Spinal cord (tissue), 10 donors: ENCODE measurements around the gene WTAP. TPM values are rescaled to one million over a fixed set of nuclear protein-coding genes. Genes with fewer than 3 reads are reported as not detected.
"Not testable (repeated sequence)": the region's sequence is repeated elsewhere in the genome, so short reads cannot be mapped to it uniquely, and the experiment has no call there.

Experiments used
- DNase-seq, 6 donors: peaks; one replicate each; pipeline versions ENCODE4 v3.0.0 to v3.0.0-alpha.2; 2013 to 2015; ENCODE audit warnings: low spot score in 6 of 6, low read depth in 4 of 6
- H3K27ac ChIP-seq: one replicate; pipeline ENCODE4 v1.5.1; 2013; ENCODE audit warnings: low read depth, low read length, control low read depth
- H3K27me3 ChIP-seq: one replicate; pipeline ENCODE4 v1.6.1; 2013; ENCODE audit warnings: low read length; ENCODE audit not compliant: control insufficient read depth, insufficient read depth
- H3K36me3 ChIP-seq: one replicate; pipeline ENCODE4 v1.6.1; 2013; ENCODE audit warnings: low read length; ENCODE audit not compliant: control insufficient read depth, insufficient read depth
- H3K4me1 ChIP-seq: one replicate; pipeline ENCODE4 v1.6.1; 2013; ENCODE audit warnings: low read length; ENCODE audit not compliant: control insufficient read depth, insufficient read depth
- H3K4me3 ChIP-seq: one replicate; pipeline ENCODE4 v1.5.1; 2013; ENCODE audit warnings: low read depth, low read length, control low read depth
- H3K9me3 ChIP-seq: one replicate; pipeline ENCODE4 v1.6.1; 2013; ENCODE audit warnings: low read length; ENCODE audit not compliant: control insufficient read depth, insufficient read depth
- WGBS: methylation state at CpG from one replicate; pipeline ENCODE4 v1.1.5; 2013; ENCODE audit warnings: missing lambda C conversion rate; ENCODE audit not compliant: insufficient coverage; 5-methylcytosine and 5-hydroxymethylcytosine counted together
- polyA plus RNA-seq, 2 donors: library from polyadenylated mRNA; unstranded; fragments of 120-200 nt; gene quantifications; one replicate each; pipeline ENCODE4 v1.2.1, GENCODE V29; 2013; ENCODE audit not compliant: insufficient read length in 2 of 2
- total RNA-seq, 2 donors: library from RNA; depleted of rRNA in 1 of 2; stranded (reverse); fragments of 120-200 nt in 1 of 2; fragments of >200 nt in 1 of 2; gene quantifications; one replicate each; pipeline versions ENCODE4 v1.2.3 to v1.2.4, GENCODE V29; 2013 to 2014
- donor health status: healthy.

WTAP gene
- total and polyA plus RNA-seq, 4 donors = 81.9 to 98.1 (median 92.3) TPM

DNA sequence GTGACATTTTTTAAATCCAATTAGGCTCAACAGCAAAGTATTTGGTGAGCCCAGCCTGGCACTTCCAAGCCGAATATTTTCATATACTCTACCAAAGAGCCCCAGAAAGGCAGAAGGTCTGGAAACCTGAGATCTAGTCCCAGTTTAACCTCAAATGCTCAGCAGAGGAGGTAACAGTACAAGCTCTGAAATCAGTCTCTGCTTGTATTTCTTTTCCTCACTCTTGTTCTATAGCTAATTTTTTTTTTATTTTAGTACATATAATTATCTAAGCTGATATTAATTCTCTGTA is 43.3 kb upstream of the WTAP start:
- Histone ChIP-seq H3K4me3 (no peak overlapping the region), H3K4me1 (no peaks in the 10 kb centered on the region), H3K27ac (no peak overlapping the region), H3K27me3 (no peaks in the 10 kb centered on the region), H3K36me3 (peaks cover 21% of the 10 kb centered on the region), H3K9me3 (no peaks in the 10 kb centered on the region)
- 86% methylated on average over 1 of the region's 1 CpG for WGBS
- DNase-seq = no peak

DNA sequence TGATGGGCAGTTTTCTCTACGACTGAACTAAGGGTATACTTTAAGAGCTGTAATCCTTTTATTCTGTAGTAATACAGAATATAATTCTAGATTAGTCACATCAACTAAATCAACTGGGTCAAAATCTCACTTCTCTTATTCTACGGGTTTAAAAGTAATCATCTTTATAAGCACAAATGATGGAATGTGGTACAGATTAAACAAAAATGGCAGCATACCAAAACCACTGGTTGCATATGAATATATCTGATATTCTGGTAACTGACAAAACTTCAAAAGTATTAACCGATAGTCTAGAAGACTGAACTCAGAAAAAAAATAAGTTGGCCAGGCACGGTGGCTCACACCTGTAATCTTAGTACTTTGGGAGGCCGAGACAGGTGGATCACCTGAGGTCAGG is 41.3 kb upstream of the WTAP start:
- H3K36me3 ChIP-seq = peaks cover 30% of the 10 kb centered on the region
- no peaks in the 10 kb centered on the region for H3K27me3 ChIP-seq
- no peaks in the 10 kb centered on the region for H3K9me3 ChIP-seq
- H3K4me1 ChIP-seq = no peaks in the 10 kb centered on the region
- WGBS = 71% methylated on average over 2 of the region's 5 CpGs
- H3K27ac ChIP-seq = no peak overlapping the region
- H3K4me3 ChIP-seq = no peak overlapping the region
- DNase-seq = no peak

DNA sequence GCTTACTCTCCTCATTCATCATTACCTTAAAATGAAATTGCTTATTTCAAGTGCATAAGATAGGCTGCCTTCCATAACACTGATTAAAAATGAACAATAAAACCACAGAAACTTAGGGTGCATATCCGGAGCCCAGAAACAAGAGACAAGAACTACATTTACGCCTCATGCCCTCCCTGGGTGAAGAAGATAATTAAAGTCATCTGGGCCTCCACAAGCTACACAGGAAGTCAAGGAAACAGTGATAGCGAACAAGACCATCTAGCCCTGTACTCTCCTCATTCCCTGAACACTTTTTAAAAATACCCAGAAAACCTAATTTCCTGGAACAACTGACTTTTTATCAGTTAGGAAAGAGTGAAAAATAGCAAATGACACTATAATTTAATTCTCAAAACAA is 40.6 kb upstream of the WTAP start:
- Histone ChIP-seq H3K4me1 (peaks cover under 1% of the 10 kb centered on the region), H3K27ac (no peak overlapping the region), H3K27me3 (no peaks in the 10 kb centered on the region), H3K9me3 (no peaks in the 10 kb centered on the region), H3K4me3 (no peak overlapping the region), H3K36me3 (peaks cover 30% of the 10 kb centered on the region)
- no peak for DNase-seq
- WGBS = no CpG with 5 or more reads among the region's 3 CpGs

DNA sequence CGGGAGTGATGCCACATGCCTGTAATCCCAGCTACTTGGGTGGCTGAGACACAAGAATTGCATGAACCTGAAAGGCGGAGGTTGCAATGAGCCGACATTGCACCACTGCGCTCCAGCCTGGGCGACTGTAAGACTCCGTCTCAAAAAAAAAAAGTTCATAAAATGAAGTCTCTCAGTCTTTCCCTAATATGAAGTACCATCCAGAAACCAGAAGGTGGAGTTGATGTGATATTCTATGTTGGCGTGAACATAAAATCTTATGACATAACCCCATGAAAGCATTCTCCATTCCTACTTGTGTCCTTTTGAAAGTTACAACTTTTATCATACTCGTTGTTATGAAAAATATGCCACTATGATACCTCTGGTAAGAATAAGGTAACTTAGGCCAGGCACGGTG is 40.0 kb upstream of the WTAP start:
- Histone ChIP-seq H3K27ac (no peak overlapping the region), H3K27me3 (no peaks in the 10 kb centered on the region), H3K4me3 (no peak overlapping the region), H3K4me1 (peaks cover 7% of the 10 kb centered on the region), H3K9me3 (no peaks in the 10 kb centered on the region), H3K36me3 (peaks cover 34% of the 10 kb centered on the region)
- 100% methylated on average over 2 of the region's 9 CpGs for WGBS
- no peak for DNase-seq

DNA sequence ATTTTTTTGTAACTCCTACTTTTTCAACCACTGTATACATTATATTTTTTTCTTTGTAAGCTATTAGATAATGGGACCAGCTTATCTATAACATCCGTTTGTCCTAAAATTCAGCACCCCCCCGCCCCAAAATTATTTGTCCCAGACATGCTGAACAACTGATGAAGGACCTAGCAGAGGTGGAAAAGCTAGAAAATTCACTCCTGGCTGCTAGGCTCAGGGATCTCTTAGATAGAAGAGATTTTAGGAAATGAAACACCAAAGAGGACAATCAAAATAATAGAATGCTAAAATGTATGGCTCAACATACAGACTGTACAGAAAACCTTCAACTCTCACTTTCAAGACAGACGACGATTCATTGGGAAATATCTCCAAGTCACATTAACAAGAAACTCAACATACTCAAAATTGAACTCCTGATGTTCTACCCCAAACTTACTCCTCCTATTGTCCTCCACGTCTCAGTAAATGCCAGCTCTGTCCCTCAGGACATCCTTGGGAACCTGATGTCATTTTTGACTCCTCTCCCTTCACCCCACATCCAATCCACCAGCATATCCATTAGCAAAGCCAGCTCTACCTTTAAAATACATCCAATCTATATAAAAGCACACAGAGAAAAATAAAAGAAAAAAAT is 38.9 kb upstream of the WTAP start:
- H3K27me3 ChIP-seq = no peaks in the 10 kb centered on the region
- H3K4me3 ChIP-seq = no peak overlapping the region
- no peaks in the 10 kb centered on the region for H3K9me3 ChIP-seq
- no peak for DNase-seq
- no peak overlapping the region for H3K27ac ChIP-seq
- 86% methylated on average over 3 of the region's 5 CpGs for WGBS
- H3K4me1 ChIP-seq = peaks cover 11% of the 10 kb centered on the region
- H3K36me3 ChIP-seq = peaks cover 27% of the 10 kb centered on the region

DNA sequence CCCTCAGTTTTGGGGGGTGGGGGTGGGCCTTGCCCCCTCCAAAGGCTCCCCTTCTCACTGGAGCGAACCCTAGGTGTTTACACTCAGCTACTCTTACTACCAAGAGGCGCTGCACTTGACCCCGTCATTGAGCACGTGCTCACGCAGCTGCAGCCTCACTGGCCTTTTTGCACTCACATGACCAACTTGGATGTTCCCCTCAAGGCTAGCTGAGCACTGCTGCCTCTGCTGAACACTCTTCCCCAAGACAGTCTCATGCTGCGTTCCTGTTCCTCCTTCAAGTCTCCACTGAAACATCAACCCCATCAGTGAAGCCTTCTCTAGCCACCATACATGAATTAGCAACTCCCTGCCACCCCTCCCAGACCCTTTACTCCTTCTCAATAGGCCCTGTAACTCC is 38.3 kb upstream of the WTAP start:
- H3K9me3 ChIP-seq = no peaks in the 10 kb centered on the region
- H3K36me3 ChIP-seq = peaks cover 23% of the 10 kb centered on the region
- H3K4me3 ChIP-seq = no peak overlapping the region
- no peak overlapping the region for H3K27ac ChIP-seq
- WGBS = 90% methylated on average over 6 of the region's 6 CpGs
- no peak for DNase-seq
- H3K27me3 ChIP-seq = no peaks in the 10 kb centered on the region
- H3K4me1 ChIP-seq = peaks cover 16% of the 10 kb centered on the region

DNA sequence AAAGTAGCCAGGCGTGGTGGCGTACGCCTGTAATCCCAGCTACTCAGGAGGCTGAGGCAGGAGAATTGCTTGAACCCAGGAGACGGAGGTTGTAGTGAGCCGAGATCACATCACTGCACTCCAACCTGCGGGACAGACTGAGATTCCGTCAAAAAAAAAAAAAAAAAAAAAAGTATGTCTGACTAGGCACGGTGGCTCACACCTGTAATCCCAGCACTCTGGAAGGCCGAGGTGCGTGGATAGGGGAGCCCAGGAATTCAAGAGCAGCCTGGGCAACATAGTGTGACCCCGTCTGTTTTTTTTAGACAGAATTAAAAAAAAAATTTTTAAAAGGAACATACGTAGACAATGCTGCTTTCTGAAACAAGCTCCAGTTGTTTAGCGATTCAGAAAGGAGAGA is 37.2 kb upstream of the WTAP start:
- not testable (repeated sequence) for DNase-seq, H3K9me3 ChIP-seq, H3K4me3 ChIP-seq, H3K27me3 ChIP-seq, H3K27ac ChIP-seq
- peaks cover 22% of the 10 kb centered on the region for H3K4me1 ChIP-seq
- WGBS = 94% methylated on average over 10 of the region's 13 CpGs
- H3K36me3 ChIP-seq = peaks cover 20% of the 10 kb centered on the region

DNA sequence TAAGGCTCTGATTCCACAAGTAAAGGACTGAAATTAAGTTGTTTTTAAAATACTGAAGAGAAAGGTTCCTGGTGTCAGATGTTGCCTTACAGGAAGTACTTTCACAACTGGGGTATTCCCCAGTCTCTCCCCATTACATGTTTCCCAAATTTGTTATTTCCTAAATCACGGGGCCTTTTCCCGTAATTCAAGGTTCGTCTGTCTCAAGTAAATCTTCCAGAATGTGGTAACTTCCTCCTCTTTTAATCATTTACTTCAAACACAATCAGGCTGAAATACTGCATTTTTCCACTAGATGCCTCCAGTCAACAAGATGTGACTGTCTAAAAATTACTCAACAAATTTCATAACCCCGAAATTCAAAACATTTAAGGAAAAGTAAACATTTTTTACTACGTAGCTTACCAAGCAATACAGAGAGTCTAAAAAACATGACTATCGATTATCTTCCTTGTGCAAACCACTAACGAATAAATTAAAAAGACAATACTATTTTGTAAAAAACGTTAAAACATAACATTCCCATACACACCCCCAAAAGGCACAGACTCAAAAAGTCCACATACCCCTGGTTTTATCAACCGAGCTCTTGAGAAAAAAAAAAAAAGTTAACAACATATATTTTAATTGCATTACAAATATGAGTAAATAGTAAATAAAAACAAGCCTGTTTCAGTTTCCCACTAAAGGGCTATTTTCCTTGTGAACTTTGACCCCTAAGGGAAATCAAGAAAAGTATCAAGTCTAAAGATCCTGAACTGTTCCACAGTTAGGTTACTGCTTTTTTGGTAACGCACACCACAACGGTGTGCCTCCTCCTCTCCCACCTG is 36.0 kb upstream of the WTAP start:
- Histone ChIP-seq H3K9me3 (no peaks in the 10 kb centered on the region), H3K27ac (no peak overlapping the region), H3K36me3 (peaks cover 20% of the 10 kb centered on the region), H3K27me3 (no peaks in the 10 kb centered on the region), H3K4me1 (peaks cover 22% of the 10 kb centered on the region), H3K4me3 (peak overlapping the region; percentile 86)
- DNase-seq = peak in 5 of 6 donors; percentile 30 to 83 (median 40)
- 34% methylated on average over 7 of the region's 11 CpGs for WGBS

DNA sequence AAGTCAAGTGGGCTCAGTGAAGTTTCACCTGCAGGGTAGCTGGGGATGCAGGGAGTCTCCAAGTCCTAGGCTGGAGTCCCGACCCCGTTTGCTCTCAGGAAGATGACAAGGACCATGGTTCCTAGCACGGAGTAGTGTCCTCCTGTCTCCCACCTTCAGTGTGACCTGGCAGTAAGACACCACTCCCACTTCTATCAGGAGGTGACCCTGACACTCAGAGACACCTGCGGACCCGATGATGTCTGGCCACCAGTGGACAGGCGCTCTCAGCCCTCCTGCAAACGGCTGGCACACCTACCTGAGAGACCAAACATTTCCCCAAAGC is 35.4 kb upstream of the WTAP start:
- WGBS = 52% methylated on average over 6 of the region's 7 CpGs
- H3K27ac ChIP-seq = no peak overlapping the region
- peaks cover 18% of the 10 kb centered on the region for H3K36me3 ChIP-seq
- no peaks in the 10 kb centered on the region for H3K9me3 ChIP-seq
- peak in 1 of 6 donors; percentile 9 for DNase-seq
- peaks cover 22% of the 10 kb centered on the region for H3K4me1 ChIP-seq
- no peaks in the 10 kb centered on the region for H3K27me3 ChIP-seq
- peak overlapping the region; percentile 86 for H3K4me3 ChIP-seq
